Upper lobe of right lung (tissue), 1 donor: ENCODE results near the gene TBCB. TPM values are rescaled to one million over a fixed set of nuclear protein-coding genes. Genes with fewer than 3 reads are reported as not detected.

ENCODE experiments used
- ATAC-seq: fragments of 200-7000 bp; cut with Tn5 transposase; one replicate; pipeline ENCODE4 v1.9.1; 2020; ENCODE audit warnings: mild to moderate bottlenecking, moderate library complexity
- DNase-seq: peaks from one replicate; pipeline ENCODE4 v3.0.0-alpha.2; 2020
- H3K27ac ChIP-seq: fragments of 200-600 bp; one replicate; pipeline ENCODE4 v1.8.0; 2022
- H3K27me3 ChIP-seq: fragments of 200-600 bp; one replicate; pipeline ENCODE4 v1.8.0; 2022; ENCODE audit warnings: mild to moderate bottlenecking
- H3K36me3 ChIP-seq: fragments of 200-600 bp; one replicate; pipeline ENCODE4 v1.8.0; 2022
- H3K4me1 ChIP-seq: fragments of 200-600 bp; one replicate; pipeline ENCODE4 v1.8.0; 2022
- H3K4me3 ChIP-seq: fragments of 200-600 bp; one replicate; pipeline ENCODE4 v1.8.0; 2022; ENCODE audit warnings: mild to moderate bottlenecking
- H3K9me3 ChIP-seq: fragments of 200-600 bp; one replicate; pipeline ENCODE4 v1.8.0; 2022
- CTCF ChIP-seq: fragments of 200-600 bp; IDR thresholded peaks from one replicate; pipeline ENCODE4 v1.8.0; 2022; ENCODE audit warnings: antibody characterized with exemption
- intact Hi-C: fragments of 100-400 bp; cut with DNase I; formaldehyde crosslinking; loops from one replicate; pipeline ENCODE4 v1.11.0; 2022
- total RNA-seq: library from RNA; stranded (reverse); fragmentation: NEBNext Ultra II Directional; extraction: Animal tissue kit (Norgen Biotek cat#: 25700); gene quantifications from one replicate; pipeline ENCODE4 v1.2.1, GENCODE V29; 2021
- donor health status: DM: no; HTN: yes; CAD: no; lungs with severe emphysema.

The TBCB gene
- total RNA-seq, 1 donor from 2014 or later = 82.2 TPM

GRCh38 chr19:36079389-36079945 lies 35.8 kb upstream of the TBCB start:
- no peak for TF ChIP-seq CTCF
- Histone ChIP-seq H3K4me3 (no peak overlapping the region), H3K9me3 (no peaks in the 10 kb centered on the region), H3K27me3 (no peaks in the 10 kb centered on the region), H3K36me3 (no peaks in the 10 kb centered on the region), H3K27ac (no peak overlapping the region), H3K4me1 (no peaks in the 10 kb centered on the region)
- intact Hi-C loops = no loop called here
- no peak for DNase-seq
- ATAC-seq = no peak

- H3K4me3 ChIP-seq = no peak overlapping the region
- no peak for DNase-seq
- ATAC-seq = no peak
- TF ChIP-seq CTCF = no peak
- intact Hi-C loops = no loop called here
- no peaks in the 10 kb centered on the region for H3K4me1 ChIP-seq
- H3K9me3 ChIP-seq = no peaks in the 10 kb centered on the region
- H3K27me3 ChIP-seq = no peaks in the 10 kb centered on the region
- H3K36me3 ChIP-seq = no peaks in the 10 kb centered on the region
- no peak overlapping the region for H3K27ac ChIP-seq
Observed at GRCh38 chr19:36081385-36081784, 33.9 kb upstream of the TBCB start.

DNA sequence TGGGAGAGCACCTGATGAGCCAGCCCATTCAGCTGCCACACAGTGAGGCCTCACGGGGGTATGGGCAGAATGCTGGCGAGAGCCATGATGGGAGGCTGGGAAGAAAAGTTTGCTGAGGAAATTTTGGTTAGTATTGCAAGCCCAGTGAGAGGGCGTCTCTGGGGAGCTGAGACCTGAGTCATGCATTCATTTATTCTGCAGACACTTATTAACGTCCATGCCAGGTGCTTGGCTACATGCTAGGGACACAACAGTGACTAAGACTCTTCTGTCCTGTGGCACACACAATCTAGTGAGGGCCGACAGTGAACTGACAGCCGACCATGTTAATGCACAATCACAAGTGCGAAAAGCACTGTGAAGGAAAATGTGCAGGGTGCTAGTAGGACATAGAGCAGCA lies 33.4 kb upstream of the TBCB start:
- no peak for TF ChIP-seq CTCF
- intact Hi-C loops = no loop called here
- Histone ChIP-seq H3K36me3 (no peaks in the 10 kb centered on the region), H3K4me1 (no peaks in the 10 kb centered on the region), H3K4me3 (no peak overlapping the region), H3K9me3 (no peaks in the 10 kb centered on the region), H3K27ac (no peak overlapping the region), H3K27me3 (no peaks in the 10 kb centered on the region)
- DNase-seq = no peak
- no peak for ATAC-seq

- no peak overlapping the region for H3K4me3 ChIP-seq
- intact Hi-C loops = no loop called here
- no peaks in the 10 kb centered on the region for H3K9me3 ChIP-seq
- H3K4me1 ChIP-seq = no peaks in the 10 kb centered on the region
- no peak overlapping the region for H3K27ac ChIP-seq
- no peaks in the 10 kb centered on the region for H3K36me3 ChIP-seq
- DNase-seq (no peak), ATAC-seq (no peak)
- no peaks in the 10 kb centered on the region for H3K27me3 ChIP-seq
- TF ChIP-seq CTCF = no peak
Observed at GRCh38 chr19:36082916-36083315, 32.4 kb upstream of the TBCB start.

GRCh38 chr19:36084231-36085009 lies 30.8 kb upstream of the TBCB start:
- intact Hi-C loops = no loop called here
- DNase-seq (no peak), ATAC-seq (no peak)
- Histone ChIP-seq H3K9me3 (no peaks in the 10 kb centered on the region), H3K4me1 (no peaks in the 10 kb centered on the region), H3K4me3 (no peak overlapping the region), H3K27ac (no peak overlapping the region), H3K27me3 (no peaks in the 10 kb centered on the region), H3K36me3 (no peaks in the 10 kb centered on the region)
- no peak for TF ChIP-seq CTCF
